NCI-H1694 treated with DMSO at 0.1 percent for 48 hours (cell line): Measurements from ENCODE around the gene ZNF284.

Experiments
- DNase-seq: peaks from one replicate; lab custom pipeline; 2025; lab: John Stamatoyannopoulos, UW

The ZNF284 gene

DNA sequence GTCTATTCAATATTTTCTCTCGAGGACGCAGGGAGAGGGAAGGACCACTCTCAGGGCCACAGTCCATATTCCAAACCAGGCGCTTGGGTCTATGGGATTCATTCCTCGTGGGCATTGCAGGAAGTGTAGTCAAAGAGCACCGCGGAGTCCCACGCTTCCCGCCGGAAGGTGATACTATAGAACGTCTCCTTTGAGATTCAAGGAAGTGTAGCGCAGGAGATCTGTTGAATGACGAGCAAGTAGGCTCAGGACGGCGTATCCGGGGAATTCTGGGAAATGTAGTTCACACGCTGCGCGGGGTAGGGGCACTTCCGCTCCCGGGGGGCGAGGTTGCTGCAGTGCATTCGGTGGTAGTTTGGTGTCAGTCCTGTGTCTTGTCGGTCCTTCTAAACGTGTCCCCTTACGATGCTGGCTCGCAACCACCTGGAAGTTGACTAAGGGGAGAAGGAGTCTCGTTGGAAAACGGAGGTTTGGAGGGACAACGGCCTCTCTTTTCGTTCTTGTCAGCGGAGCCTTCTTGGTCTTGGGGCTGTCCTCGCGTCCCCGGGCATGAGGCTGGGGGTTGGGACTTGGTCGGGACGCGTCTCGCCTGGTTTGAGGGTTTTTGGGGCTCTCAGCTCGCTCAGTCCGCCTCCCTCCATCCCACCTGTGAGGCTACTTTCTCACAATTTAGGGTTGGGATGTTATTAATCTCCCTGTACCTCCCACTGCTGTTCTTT is at the start of gene ZNF284:
Gene ZNF284, plus strand, starts transcription at position 336 of the 719 bp plus-strand sequence. CDS start 4,231 bp downstream, outside the sequence.
- peak; percentile 80 for DNase-seq

DNA sequence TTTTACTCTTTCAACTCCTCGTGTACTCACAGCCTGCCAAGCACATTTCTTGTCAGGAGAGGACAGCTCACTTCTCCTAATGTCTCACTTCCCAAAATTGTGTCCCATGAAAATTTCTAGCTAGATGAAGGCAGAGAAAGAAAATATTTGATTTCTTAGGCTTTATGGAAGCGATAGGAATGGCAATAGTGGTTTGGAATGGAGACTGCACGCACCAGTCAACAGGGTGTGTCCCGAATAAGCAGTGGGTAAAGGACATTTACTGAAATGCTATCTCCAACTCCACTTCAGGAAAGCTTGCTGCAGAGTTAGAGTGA is 47.1 kb upstream of the ZNF284 start:
- peak; percentile 32 for DNase-seq

DNA sequence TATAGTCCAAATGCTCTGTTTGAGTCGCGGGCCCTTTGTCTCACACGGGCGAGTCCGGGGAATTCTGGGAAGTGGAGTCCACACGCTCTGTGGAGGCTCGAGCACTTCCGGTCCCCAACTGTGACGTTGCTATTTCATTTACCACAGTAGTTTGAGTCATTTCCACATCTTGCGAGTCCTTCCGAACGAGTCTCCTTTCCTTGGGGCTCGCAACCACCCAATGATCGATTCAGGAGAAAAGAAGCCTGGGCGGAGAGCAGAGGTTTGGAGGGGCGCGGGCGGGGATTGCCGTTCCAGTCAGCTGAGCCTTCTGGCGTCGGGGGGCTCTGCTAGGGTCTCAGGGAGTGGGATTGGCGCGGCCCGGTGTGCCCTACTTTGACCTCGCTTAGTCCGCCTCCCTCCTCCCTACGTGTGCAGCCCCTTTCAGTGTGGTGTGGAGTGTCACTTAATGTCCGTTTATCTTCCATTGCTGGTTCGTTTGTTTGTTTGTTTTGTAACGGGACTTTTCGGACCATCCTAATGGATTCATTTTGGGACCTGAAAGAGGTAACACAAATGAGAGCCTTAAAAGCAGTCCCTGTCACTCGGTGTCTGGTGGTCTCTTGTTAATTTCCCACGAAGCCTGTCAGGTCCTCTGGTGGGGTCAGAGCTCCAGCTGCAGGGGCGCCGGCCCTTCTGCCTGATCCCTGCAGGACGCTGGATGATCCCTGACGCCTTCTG is 46.6 kb upstream of the ZNF284 start, which contains the start of gene ZNF222:
Gene ZNF222, plus strand, starts transcription at position 163 of the 720 bp plus-strand sequence. Its CDS starts 58 bp downstream, at position 221.
- DNase-seq: peak; percentile 60

DNA sequence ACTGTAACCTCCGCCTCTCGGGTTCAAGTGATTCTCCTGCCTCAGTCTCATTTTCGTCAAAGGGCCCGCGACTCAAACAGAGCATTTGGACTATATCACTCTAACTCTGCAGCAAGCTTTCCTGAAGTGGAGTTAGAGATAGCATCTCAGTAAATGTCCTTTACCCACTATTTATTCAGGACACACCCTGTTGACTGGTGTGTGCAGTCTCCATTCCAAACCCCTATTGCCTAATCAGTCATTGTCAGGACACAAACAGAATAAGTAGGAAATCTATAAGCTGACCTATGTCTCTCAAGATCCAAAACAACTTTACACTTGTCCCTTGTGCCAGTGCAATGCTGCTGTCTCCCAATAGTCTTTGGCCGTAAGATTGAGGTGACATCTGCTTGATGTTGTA is 45.3 kb upstream of the ZNF284 start:
- no peak for DNase-seq

DNA sequence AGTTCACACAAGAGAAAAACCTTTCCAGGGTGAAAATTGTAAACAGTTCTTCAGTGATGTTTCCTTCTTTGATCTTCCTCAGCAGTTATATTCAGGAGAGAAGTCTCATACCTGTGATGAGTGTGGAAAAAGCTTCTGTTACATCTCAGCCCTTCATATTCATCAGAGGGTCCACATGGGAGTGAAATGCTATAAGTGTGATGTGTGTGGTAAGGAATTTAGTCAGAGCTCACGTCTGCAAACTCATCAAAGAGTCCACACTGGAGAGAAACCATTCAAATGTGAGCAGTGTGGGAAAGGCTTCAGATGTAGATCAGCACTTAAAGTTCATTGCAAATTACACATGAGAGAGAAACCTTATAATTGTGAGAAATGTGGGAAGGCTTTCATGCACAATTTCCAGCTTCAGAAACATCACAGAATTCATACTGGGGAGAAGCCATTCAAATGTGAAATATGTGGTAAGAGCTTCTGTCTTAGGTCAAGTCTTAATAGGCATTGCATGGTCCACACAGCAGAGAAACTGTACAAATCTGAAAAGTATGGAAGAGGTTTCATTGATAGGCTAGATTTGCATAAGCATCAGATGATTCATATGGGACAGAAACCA is 39.9 kb upstream of the ZNF284 start:
- no peak for DNase-seq

DNA sequence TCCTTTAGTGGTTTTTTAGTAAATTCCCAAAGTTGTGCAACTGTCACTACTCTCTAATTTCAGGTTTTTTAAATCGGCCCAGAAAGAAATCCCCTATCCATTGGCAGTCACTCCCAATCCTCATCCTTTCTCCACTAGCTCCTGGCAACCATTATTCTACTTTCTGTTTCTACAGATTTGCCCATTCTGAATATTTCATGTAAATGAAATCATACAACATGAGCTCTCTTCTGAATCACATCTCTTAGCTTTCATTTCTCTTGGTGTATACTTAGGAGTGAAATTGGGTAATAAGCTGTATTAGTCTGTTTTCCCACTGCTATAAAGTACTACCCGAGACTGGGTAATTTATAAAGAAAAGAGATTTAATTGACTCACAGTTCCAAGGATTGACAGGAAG is 29.8 kb upstream of the ZNF284 start:
- no peak for DNase-seq

DNA sequence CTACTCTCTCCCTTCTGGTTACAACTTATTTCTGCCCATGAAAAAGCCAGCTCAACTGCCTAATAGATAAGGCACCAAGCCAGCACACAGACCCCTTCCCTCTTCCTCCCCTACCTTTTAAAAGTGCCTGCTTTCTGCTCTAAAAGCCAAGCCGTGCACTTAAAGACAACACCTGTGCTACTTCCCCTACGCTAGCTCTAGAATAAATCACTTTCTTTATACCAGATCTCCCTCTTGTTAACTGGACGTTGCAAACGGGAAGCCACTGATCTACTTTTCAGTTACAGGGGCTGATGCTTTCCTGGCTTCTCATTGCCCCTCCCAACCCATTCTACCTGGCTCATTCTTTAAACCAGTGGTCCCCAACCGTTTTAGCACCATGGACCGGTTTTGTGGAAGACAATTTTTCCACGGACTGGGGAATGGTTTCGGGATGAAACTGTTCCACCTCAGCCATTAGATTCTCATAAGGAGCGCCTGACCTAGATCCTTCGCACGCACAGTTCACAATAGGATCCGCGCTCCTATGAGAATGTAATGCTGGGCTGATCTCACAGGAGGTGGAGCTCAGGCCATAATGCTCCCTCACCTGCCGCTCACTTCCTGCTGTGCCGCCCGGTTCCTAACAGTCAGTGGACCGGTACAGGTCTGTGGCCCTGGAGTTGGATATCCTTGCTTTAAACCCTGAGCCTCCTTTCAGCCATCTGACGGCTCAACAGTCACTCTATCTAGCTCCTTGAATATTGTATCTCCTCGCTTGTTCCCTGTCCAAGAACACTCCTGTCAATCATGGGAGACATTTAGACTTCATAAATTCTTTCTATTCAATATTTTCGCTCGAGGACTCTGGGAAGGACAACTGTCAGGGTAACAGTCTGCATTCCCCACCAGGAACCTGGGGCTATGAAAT is 21.0 kb upstream of the ZNF284 start:
- no peak for DNase-seq

DNA sequence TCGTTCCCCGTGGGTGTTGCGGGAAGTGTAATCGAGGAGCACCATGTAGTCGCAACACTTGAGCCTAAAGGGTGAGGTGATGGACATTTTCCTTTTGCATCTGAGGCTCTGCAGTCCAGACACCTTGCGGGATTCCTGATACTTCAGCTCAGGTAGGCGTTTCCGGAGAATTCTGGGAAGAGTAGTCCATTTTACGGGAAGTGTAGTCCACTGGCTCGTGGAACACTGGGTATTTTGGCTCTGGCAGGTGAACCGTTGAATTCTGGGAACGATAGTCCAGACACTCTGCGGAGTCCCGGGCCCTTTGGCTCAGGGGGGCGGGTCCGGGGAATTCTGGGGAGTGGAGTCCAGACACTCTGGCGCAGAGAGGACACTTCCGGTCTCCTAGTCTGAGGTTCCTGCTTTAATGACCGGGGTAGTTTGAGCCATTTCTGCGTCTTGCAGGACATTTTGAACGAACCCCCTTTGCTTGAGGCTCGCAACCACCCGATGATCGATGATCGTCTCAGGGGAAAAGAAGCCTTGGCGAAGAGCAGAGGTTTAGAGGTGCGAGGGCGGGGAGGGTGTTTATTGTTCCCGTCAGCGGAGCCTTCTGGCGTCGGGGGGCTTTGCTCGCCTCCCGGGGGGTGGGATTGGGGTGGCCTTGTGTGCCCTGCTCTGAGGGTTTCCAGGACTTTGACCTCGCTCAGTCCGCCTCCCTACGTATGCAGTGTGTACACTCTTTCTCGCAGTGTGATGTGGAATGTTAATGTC is 20.1 kb upstream of the ZNF284 start, which contains the start of gene ZNF223:
Gene ZNF223, plus strand, starts transcription at position 387 of the 753 bp plus-strand sequence. CDS start 3,141 bp downstream, outside the sequence.
- DNase-seq: peak; percentile 92

DNA sequence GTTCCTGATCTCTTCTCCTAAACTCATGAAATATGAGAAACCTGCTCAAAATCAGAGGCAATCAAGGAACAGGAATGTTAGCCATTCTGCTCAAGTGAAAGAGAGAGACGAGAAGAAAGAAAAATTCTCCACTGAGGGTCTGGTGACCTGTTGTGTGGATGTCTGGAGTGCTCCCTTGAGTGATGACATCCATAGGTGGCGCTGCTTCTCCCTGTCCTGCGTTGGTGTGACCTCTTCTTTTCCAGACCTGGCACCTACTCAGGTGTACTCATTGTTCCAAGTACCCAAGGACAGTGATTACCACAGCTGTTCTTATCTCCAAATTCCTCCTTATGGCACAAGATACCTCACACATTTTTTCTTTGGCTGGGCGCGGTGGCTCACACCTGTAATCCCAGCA is 16.1 kb upstream of the ZNF284 start:
- no peak for DNase-seq

DNA sequence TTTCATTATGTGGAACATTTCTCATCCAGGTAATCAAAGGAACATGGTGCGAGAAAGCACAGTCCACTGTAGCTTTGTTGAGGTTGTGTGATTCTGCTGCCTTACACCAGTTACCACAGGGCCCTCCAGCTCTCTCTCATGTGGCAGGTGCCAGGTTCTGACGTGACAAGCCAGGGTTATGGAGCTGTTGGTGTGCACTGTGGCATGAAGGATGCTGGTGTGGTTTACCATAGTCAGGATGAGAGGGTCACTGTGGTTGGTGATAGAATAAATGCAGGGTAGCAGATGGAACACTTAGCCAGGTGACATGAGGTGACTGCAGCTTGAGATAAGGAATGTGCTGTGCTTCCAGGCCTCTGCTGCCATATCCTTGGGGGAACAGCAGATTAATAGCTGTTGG is 12.7 kb upstream of the ZNF284 start:
- DNase-seq: no peak

DNA sequence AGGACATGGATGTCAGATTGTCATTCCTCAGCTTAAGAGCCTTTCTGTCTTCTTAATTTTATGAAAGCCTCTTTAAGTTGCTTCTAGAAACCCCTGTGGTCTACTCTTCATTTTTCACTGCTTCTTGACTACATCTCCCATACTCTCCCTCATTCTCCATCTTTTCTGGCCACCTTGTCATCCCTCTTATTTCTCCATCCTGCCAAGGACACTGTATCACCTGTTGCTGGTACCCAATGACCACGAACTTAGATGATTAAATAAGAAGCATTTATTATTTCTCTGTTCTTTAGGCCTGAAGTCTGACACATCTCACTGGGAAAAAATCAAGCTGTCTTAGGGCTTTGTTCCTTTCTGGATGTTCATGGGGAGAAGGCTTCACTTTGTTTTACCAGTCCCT is 10.9 kb upstream of the ZNF284 start:
- DNase-seq: no peak

DNA sequence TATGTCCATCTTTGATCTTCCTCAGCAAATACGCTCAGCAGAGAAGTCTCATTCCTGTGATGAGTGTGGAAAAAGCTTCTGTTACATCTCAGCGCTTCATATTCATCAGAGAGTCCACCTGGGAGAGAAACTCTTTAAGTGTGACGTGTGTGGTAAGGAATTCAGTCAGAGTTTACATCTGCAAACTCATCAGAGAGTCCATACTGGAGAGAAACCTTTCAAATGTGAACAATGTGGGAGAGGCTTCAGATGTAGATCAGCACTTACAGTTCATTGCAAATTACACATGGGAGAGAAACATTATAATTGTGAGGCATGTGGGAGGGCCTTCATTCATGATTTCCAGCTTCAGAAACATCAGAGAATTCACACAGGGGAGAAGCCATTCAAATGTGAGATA is 5.7 kb upstream of the ZNF284 start:
- DNase-seq: no peak

DNA sequence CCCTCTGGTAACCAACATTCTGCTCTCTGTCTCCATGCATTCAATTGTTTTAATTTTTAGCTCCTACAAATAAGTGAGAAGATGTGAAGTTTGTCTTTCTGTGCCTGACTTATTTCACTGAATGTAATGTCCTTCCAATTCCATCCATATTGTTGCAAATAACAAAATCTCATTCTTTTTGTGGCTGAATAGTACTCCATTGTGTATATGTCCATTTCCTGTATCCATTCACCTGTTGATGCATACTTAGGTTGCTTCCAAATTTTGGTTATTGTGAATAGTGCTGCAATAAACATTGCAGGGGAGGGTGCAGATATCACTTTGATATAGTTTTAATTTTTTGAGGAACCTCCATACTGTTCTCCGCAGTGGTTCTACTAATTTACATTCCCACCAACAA is 2.5 kb upstream of the ZNF284 start:
- no peak for DNase-seq

DNA sequence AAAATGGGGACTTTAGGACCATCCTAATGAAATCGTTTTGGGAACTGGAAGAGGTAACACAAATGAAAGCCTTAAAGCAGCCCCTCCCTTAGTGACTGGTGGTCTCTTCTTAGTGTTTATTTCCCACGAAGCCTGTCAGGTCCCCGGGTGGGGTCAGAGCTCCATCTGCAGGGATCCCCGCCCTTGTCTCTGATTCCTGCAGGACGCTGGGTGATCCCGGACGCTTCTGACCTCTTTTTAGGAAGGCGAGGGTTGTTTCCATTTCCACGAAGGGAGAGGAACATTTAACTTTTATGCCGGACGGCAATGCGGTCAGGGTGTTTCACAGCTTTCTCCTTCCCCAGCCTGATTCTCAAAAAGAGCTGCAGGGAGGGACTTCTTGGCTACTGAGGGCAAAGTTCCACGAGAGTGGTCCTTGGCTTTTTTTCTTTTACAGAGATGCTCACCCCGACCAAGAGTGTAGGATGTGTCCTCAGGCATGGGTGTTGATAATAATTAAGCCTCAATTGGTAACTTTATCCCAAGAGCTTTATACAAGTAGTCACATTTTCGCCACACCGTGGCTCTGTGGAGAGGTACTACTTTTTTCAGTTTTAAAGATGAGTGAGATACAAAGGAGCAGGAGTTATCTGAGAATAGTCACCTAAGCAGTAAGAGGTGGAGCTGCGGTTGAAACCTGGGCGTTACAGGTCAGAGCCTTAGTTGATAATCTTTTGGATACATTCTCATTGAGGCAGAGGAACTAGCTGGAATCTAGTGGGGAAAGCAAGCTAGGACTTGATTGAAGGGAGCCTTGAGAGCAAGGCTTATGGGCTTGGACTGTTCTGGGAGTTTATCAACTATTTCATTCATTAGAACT is 813 bp downstream of the ZNF284 start:
- no peak for DNase-seq

DNA sequence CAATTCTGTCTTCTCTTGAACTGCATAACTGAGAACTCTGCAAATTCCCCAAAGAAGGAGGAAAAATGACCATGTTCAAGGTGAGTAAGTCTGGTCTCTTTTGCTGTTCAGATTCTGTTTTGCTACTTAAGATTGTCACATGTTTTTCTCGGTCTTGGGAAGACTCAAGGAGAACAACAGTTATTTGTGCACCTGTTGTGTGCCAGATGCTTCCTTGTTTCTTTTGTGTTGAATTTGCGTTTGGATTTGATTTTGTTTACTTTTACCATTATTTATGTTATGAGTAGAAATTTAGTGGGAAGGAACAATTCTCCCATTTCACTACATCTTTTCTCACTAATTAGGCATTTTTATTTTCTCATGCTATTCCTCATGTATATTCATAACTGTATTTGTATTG is 4.4 kb downstream of the ZNF284 start:
- no peak for DNase-seq

DNA sequence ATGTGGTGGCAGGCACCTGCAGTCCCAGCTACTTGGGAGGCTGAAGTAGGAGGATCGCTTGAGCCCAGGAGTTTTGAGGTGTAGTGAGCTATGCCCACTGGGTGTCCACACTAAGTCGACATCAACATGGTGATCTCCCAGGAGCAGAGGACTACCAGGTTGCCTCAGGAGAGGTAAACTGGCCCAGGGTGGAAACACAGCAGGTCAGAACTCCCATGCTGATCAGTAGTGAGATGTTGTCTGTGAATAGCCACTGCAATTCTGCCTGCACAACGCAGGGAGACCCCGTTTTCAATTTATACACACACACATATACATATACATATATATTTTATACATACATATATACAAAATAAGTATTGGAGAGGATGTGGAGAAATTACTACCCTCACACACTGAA is 20.1 kb downstream of the ZNF284 start:
- DNase-seq: no peak

DNA sequence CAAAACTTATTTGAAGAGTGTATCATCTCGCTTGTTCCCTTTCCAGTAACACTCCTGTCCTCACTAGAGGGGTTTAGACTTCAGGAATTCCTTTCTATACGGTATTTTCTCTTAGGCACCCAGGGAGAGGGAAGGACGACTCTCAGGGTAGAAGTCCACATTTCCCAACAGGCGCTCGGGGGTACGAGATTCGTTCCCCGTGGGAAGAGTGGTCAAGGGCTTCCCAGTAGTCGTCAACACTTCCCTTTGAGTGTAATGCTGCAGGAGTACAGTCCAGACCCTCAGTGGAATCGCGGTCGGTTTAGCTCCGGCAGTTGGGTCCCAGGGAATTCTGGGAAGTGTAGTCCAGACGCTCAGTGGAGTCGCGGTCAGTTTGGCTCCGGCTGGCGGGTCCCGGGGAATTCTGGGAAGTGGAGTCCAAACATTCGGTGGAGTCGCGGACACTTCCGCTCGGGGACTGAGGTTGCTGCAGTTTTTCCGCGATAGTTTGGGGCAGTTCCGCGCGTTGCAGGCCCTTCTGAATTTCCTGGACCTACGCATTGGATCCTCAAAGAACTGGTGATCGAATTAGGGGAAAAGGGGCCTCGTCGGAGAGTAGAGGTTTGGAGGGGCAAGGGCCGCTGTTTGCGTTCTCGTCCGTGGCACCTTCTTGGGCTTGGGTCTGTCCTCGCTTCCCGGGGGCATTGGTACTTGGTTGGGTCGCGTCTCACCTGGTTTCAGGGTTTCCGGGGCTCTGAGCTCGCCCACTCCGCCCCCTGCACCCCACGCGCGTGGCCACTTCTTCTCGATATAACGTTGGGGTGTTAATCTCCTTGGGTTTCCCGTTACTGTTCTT is 22.2 kb downstream of the ZNF284 start, which contains the start of gene ZNF224:
Gene ZNF224, plus strand, starts transcription at position 431 of the 835 bp plus-strand sequence. CDS start 3,513 bp downstream, outside the sequence.
- DNase-seq: peak; percentile 85

DNA sequence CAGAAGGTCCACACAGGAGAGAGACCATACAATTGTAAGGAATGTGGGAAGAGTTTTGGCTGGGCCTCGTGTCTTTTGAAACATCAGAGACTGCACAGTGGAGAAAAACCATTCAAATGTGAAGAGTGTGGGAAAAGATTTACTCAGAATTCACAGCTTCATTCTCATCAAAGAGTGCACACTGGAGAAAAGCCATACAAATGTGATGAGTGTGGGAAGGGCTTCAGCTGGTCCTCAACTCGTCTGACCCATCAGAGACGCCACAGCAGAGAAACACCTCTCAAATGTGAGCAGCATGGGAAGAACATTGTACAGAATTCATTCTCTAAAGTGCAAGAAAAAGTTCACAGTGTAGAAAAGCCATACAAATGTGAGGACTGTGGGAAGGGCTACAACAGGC is 35.8 kb downstream of the ZNF284 start:
- no peak for DNase-seq

DNA sequence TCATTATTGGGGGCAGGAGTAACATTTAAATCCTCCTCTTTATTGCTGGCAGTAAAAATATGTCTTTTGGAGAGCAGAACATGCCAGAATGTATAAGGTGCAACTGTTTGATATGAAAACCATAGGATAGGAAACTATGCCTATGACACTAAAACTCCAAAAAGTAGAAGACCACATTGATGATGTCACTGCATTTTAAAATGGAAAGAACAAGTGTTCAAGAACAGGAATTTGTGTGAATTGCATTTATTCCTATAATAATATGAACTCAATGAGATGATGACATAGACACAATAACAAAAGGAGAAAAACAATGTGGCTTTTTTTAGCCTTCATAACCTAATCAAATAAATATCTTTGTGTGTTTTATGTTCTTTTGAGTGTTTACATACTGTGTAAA is 37.5 kb downstream of the ZNF284 start:
- no peak for DNase-seq
